Myocyte (in vitro differentiated cells): ENCODE data around the gene SCO2. TPM values are rescaled to one million over a fixed set of nuclear protein-coding genes. Genes with fewer than 3 reads are reported as not detected.

Experiments used
- DNase-seq: peaks from one replicate; pipeline ENCODE4 v3.0.0-alpha.2; 2012; ENCODE audit warnings: low read depth
- total RNA-seq: library from RNA; depleted of rRNA; stranded (reverse); fragments of >200 nt; gene quantifications from 2 replicates; pipeline ENCODE4 v1.2.3, GENCODE V29; 2014

Gene SCO2
- total RNA-seq, 1 donor from 2014 or later, result 1.6 TPM

GRCh38 chr22:50503475-50504145 is 21.8 kb downstream of the SCO2 start:
- no peak for DNase-seq

GRCh38 chr22:50502628-50503474 is 22.5 kb downstream of the SCO2 start:
- DNase-seq, result no peak

- DNase-seq, result no peak
Measured at GRCh38 chr22:50502096-50502495, 23.3 kb downstream of the SCO2 start.

GRCh38 chr22:50500452-50500851 is 24.9 kb downstream of the SCO2 start:
- no peak for DNase-seq

GRCh38 chr22:50498322-50498890 is 27.0 kb downstream of the SCO2 start:
- DNase-seq, result peak; percentile 66

GRCh38 chr22:50497093-50497492 is 28.3 kb downstream of the SCO2 start:
- no peak for DNase-seq

- no peak for DNase-seq
Measured at GRCh38 chr22:50490531-50491308, 34.7 kb downstream of the SCO2 start.

- DNase-seq, result no peak
Measured at GRCh38 chr22:50489363-50490243, 35.8 kb downstream of the SCO2 start.

- no peak for DNase-seq
Measured at GRCh38 chr22:50488886-50489285, 36.5 kb downstream of the SCO2 start.

GRCh38 chr22:50488006-50488677 is 37.3 kb downstream of the SCO2 start:
- no peak for DNase-seq

- no peak for DNase-seq
Measured at GRCh38 chr22:50487290-50488005, 38.0 kb downstream of the SCO2 start.

GRCh38 chr22:50486561-50487289 is 38.7 kb downstream of the SCO2 start, which contains the start of gene MIOX:
TSS of gene MIOX (plus strand) at chr22:50486859. CDS start at chr22:50486898, 39 bp downstream.
- DNase-seq, result no peak

- DNase-seq, result no peak
Measured at GRCh38 chr22:50485221-50486131, 39.9 kb downstream of the SCO2 start.

- DNase-seq, result no peak
Measured at GRCh38 chr22:50483977-50484853, 41.2 kb downstream of the SCO2 start.

GRCh38 chr22:50483556-50483955 is 41.8 kb downstream of the SCO2 start:
- DNase-seq, result no peak

- no peak for DNase-seq
Measured at GRCh38 chr22:50483106-50483505, 42.3 kb downstream of the SCO2 start.
